Right cardiac atrium (tissue), 5 donors: ENCODE results near the gene EFHD2. TPM values are rescaled to one million over a fixed set of nuclear protein-coding genes. Genes with fewer than 3 reads are reported as not detected.

Experiments used
- ATAC-seq, 2 donors: fragments of 200-7000 bp; cut with Tn5 transposase; one replicate each; pipeline versions ENCODE4 v1.8.0 to v1.9.1; 2020; ENCODE audit warnings: moderate library complexity in 2 of 2, mild to moderate bottlenecking in 1 of 2
- DNase-seq, 3 donors: peaks; one replicate each; pipeline ENCODE4 v3.0.0-alpha.2; 2020
- H3K27ac ChIP-seq: one replicate; pipeline ENCODE4 v1.5.1; 2013; ENCODE audit warnings: mild to moderate bottlenecking, low read length, control low read depth, moderate library complexity
- H3K27me3 ChIP-seq: one replicate; pipeline ENCODE4 v1.6.1; 2013; ENCODE audit not compliant: control insufficient read depth, insufficient read depth
- H3K4me1 ChIP-seq: one replicate; pipeline ENCODE4 v1.6.1; 2013; ENCODE audit warnings: low read length; ENCODE audit not compliant: control insufficient read depth, insufficient read depth
- H3K4me3 ChIP-seq: one replicate; pipeline ENCODE4 v1.5.1; 2013; ENCODE audit warnings: low read length, control low read depth
- H3K9me3 ChIP-seq: one replicate; pipeline ENCODE4 v1.6.1; 2013; ENCODE audit warnings: low read length; ENCODE audit not compliant: control insufficient read depth
- WGBS: extraction: QIAGEN DNeasy Blood & Tissue Kit; methylation state at CpG from one replicate; pipeline ENCODE4 v1.1.7; 2013; 5-methylcytosine and 5-hydroxymethylcytosine counted together
- intact Hi-C, 4 donors: fragments of 100-400 bp; cut with DNase I; formaldehyde crosslinking; loops; one replicate each; pipeline versions ENCODE4 v1.11.0 to v1.14.0; 2022 to 2023
- polyA plus RNA-seq: library from polyadenylated mRNA; stranded (reverse); fragments of 200-250 nt; gene quantifications from one replicate; pipeline ENCODE4 v1.2.3, GENCODE V29; 2013
- total RNA-seq, 4 donors: library from RNA; stranded (reverse); fragmentation: NEBNext Ultra II Directional; extraction: Animal tissue kit (Norgen Biotek cat#: 25700); gene quantifications; one replicate each; pipeline ENCODE4 v1.2.1, GENCODE V29; 2021
- donor health status: healthy with polysubstance abuse.
- donor health status: DM: no; HTN: yes; CAD: no.
- donor health status: DM: no; HTN: no; CAD: no.
- donor health status: DM: no; HTN: yes; CAD: no; lungs with severe emphysema.
- donor health status: DM: yes; HTN: yes; CAD: no.

The EFHD2 gene
- total and polyA plus RNA-seq, 5 donors, result 10.8 to 17.7 (median 13.0) TPM

GRCh38 chr1:15405106-15405850, 4.4 kb upstream of the EFHD2 start:
- Histone ChIP-seq H3K4me1 (no peaks in the 10 kb centered on the region), H3K27ac (no peak overlapping the region), H3K9me3 (no peaks in the 10 kb centered on the region), H3K4me3 (no peak overlapping the region), H3K27me3 (no peaks in the 10 kb centered on the region)
- no peak for DNase-seq
- intact Hi-C loops, result no loop called here
- no peak for ATAC-seq
- 90% methylated on average over 9 of the region's 9 CpGs for WGBS

DNA sequence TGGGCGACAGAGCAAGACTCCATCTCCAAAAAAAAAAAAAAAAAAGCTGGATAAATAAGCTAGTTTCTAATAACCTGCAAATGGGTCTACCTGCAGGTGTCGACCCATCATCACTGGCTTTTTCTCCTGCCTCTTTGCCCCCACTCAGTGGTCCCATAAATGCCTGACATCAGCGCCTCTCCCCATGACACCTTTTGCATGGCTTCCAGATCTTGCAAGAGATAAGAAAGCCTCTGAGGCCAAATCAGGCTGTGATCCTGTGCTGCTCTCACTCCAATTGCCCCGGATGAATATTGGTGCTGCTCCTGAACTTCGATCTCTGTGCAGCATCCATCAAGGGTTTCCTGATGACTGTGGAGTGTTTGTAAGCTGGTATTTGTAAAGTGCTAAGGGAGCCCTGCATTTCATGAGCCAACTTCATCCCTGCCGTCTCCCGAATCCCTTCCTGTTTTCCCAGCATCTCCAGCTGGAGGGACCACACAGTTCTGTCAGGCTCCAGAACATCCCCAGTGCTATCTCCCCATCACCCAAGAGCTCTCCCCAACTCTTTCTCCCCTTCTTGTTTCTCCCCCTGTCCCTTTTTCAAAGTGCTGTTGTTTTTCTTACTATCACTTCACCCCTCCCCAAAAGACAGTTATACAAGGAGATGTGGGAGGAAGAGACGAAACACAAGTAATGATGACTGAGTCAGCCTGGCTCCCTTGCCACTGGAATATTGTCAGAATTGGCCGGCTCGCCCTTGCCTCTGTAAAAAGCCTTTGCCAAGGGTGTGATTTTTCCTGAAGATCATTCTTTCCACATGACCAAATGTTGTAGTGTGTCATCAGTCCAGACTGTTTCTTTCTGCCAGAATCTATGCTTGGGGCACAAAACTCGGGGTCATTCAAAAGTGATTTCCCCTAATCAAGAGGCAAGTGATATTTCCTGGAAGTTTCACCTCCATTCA, 2.8 kb upstream of the EFHD2 start:
- WGBS, result 47% methylated on average over 11 of the region's 11 CpGs
- ATAC-seq (peak; percentile 27 to 70), DNase-seq (peak in 2 of 3 donors; percentile 65 to 77)
- intact Hi-C loops, result no loop called here
- H3K27me3 ChIP-seq, result no peaks in the 10 kb centered on the region
- no peaks in the 10 kb centered on the region for H3K4me1 ChIP-seq
- no peaks in the 10 kb centered on the region for H3K9me3 ChIP-seq
- H3K27ac ChIP-seq, result no peak overlapping the region
- no peak overlapping the region for H3K4me3 ChIP-seq

- ATAC-seq, result no peak
- H3K4me1 ChIP-seq, result no peaks in the 10 kb centered on the region
- no peaks in the 10 kb centered on the region for H3K9me3 ChIP-seq
- intact Hi-C loops, result no loop called here
- DNase-seq, result no peak
- no peak overlapping the region for H3K4me3 ChIP-seq
- H3K27ac ChIP-seq, result no peak overlapping the region
- no peaks in the 10 kb centered on the region for H3K27me3 ChIP-seq
- WGBS, result 60% methylated on average over 7 of the region's 7 CpGs
Observed at GRCh38 chr1:15407580-15407979, 2.1 kb upstream of the EFHD2 start.

GRCh38 chr1:15408890-15409387, 749 bp upstream of the EFHD2 start:
- 37% methylated on average over 14 of the region's 14 CpGs for WGBS
- Histone ChIP-seq H3K4me3 (peak overlapping the region; percentile 56), H3K27me3 (no peaks in the 10 kb centered on the region), H3K9me3 (no peaks in the 10 kb centered on the region), H3K27ac (no peak overlapping the region), H3K4me1 (no peaks in the 10 kb centered on the region)
- DNase-seq (no peak), ATAC-seq (no peak)
- intact Hi-C loops, result no loop called here

DNA sequence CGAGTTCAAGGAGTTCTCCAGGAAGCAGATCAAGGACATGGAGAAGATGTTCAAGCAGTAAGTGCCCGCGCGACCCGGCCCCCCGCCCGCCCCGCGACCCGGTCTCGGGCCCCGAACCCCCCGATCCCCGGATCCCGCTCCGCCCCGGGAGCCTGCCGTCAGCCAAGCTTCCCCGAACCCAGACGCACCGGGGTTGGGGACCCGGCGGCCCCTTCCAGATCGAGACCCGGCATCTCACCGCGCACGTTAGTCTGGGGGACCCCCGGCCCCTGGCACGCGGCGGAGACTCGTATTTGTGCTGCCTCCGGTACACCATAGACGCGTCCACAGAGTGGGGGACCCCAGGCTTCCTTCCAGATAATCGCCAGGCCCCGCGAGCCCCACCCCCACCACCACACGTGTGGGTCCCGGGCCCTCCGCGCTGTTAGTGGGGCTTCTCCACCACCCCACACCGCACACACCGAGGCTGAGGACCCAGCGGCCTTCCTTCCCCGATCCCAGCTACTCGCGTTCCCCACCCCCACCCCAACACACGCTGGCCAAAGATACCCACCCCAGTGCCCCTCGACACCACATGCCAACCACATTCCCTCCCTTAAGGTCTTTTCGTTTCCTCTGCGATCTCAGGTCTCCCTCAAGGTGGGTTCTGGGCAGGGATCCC, 665 bp downstream of the EFHD2 start:
- H3K4me3 ChIP-seq, result peak overlapping the region; percentile 56
- DNase-seq (peak in 1 of 3 donors; percentile 30), ATAC-seq (no peak)
- H3K9me3 ChIP-seq, result no peaks in the 10 kb centered on the region
- intact Hi-C loops, result no loop called here
- H3K4me1 ChIP-seq, result no peaks in the 10 kb centered on the region
- H3K27me3 ChIP-seq, result no peaks in the 10 kb centered on the region
- 3% methylated on average over 53 of the region's 53 CpGs for WGBS
- H3K27ac ChIP-seq, result no peak overlapping the region

DNA sequence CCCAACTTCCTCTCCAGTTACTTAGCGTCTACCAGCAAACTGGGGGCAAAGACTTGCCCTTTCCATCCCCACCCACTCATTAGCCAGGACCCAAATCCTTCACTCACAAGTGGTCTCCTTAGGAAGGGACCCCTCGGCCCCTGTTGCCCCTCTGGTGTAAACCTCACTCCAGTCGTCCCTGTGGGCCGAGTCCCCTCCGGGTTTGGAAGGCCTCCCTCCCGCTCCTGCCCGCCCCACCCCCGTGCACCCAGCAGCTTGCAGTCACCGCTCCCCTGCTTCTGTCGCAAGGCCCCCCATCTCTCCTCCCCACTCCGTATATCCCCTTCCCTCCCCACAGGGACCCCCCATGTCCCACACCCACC, 1.2 kb downstream of the EFHD2 start:
- intact Hi-C loops, result no loop called here
- H3K27ac ChIP-seq, result no peak overlapping the region
- ATAC-seq, result no peak
- H3K9me3 ChIP-seq, result no peaks in the 10 kb centered on the region
- 56% methylated on average over 11 of the region's 11 CpGs for WGBS
- peaks cover 2% of the 10 kb centered on the region for H3K4me1 ChIP-seq
- peak overlapping the region; percentile 56 for H3K4me3 ChIP-seq
- DNase-seq, result no peak
- no peaks in the 10 kb centered on the region for H3K27me3 ChIP-seq

- WGBS, result 67% methylated on average over 12 of the region's 12 CpGs
- Histone ChIP-seq H3K27ac (no peak overlapping the region), H3K4me3 (no peak overlapping the region), H3K4me1 (peaks cover 4% of the 10 kb centered on the region), H3K27me3 (no peaks in the 10 kb centered on the region), H3K9me3 (no peaks in the 10 kb centered on the region)
- peak; percentile 43 to 80 (median 79) for DNase-seq
- ATAC-seq, result no peak
- intact Hi-C loops, result no loop called here
Observed at GRCh38 chr1:15411593-15412137, 2.0 kb downstream of the EFHD2 start.

GRCh38 chr1:15412175-15412800, 2.6 kb downstream of the EFHD2 start:
- Histone ChIP-seq H3K27me3 (no peaks in the 10 kb centered on the region), H3K4me1 (peaks cover 4% of the 10 kb centered on the region), H3K9me3 (no peaks in the 10 kb centered on the region), H3K4me3 (no peak overlapping the region), H3K27ac (no peak overlapping the region)
- WGBS, result 82% methylated on average over 16 of the region's 16 CpGs
- ATAC-seq (no peak), DNase-seq (no peak)
- intact Hi-C loops, result no loop called here

DNA sequence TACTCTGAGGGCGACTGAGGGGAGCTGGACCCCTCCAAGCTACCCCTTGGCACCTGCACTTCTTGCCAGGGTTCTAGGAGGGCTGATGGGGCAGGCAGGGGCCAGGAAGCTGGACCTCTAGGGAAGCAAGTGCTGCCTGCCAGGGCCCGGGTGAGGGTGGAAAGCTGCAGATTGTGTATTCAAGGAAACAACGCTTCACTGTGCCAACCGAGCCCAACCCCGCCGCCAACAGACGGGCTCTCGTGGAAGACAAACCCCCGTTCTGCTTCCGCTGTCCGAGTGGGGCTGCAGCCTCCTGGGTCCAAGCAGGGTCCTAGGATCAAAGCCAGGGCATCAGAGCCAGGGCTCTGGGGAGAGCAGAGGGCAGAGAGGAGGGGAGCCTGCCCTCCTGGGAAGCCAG, 3.2 kb downstream of the EFHD2 start:
- H3K4me3 ChIP-seq, result no peak overlapping the region
- intact Hi-C loops, result no loop called here
- WGBS, result 71% methylated on average over 11 of the region's 11 CpGs
- no peak overlapping the region for H3K27ac ChIP-seq
- H3K4me1 ChIP-seq, result peaks cover 4% of the 10 kb centered on the region
- DNase-seq (no peak), ATAC-seq (no peak)
- no peaks in the 10 kb centered on the region for H3K9me3 ChIP-seq
- H3K27me3 ChIP-seq, result no peaks in the 10 kb centered on the region

GRCh38 chr1:15413563-15414444, 4.1 kb downstream of the EFHD2 start:
- intact Hi-C loops, result no loop called here
- no peak overlapping the region for H3K4me3 ChIP-seq
- ATAC-seq, result no peak

More at GRCh38 chr1:15413563-15414444, 4.1 kb downstream of the EFHD2 start:
- Histone ChIP-seq H3K27ac (no peak overlapping the region), H3K27me3 (no peaks in the 10 kb centered on the region), H3K4me1 (peaks cover 4% of the 10 kb centered on the region), H3K9me3 (no peaks in the 10 kb centered on the region)
- WGBS, result 90% methylated on average over 20 of the region's 20 CpGs
- no peak for DNase-seq
